H9 (cell line): ENCODE measurements around the gene TMIE. TPM values are rescaled to one million over a fixed set of nuclear protein-coding genes. Genes with fewer than 3 reads are reported as not detected.

ENCODE experiments used
- DNase-seq: peaks from one replicate; pipeline ENCODE4 v3.0.0-alpha.2; 2017
- H2AFZ ChIP-seq: one replicate; pipeline ENCODE4 v1.6.1; 2013; ENCODE audit warnings: mild to moderate bottlenecking, low read length, control low read depth, moderate library complexity
- H2AK5ac ChIP-seq: 2 replicates; pipeline ENCODE4 v1.6.1; 2013; ENCODE audit warnings: low read length, control low read depth, mixed read lengths; ENCODE audit not compliant: insufficient read length
- H2BK120ac ChIP-seq: one replicate; pipeline ENCODE4 v1.6.1; 2013; ENCODE audit warnings: low read depth, mild to moderate bottlenecking, low read length, control low read depth, inconsistent platforms; ENCODE audit not compliant: poor library complexity, severe bottlenecking
- H2BK12ac ChIP-seq: 2 replicates; pipeline ENCODE4 v1.6.1; 2013; ENCODE audit warnings: low read length, control low read depth, mixed read lengths, low read depth; ENCODE audit not compliant: insufficient read length
- H2BK15ac ChIP-seq: 2 replicates; pipeline ENCODE4 v1.6.1; 2013; ENCODE audit warnings: low read depth, low read length, control low read depth
- H2BK20ac ChIP-seq: one replicate; pipeline ENCODE4 v1.6.1; 2013; ENCODE audit warnings: low read depth, mild to moderate bottlenecking, low read length, control low read depth, inconsistent platforms; ENCODE audit not compliant: poor library complexity, severe bottlenecking
- H2BK5ac ChIP-seq: 2 replicates; pipeline ENCODE4 v1.6.1; 2013; ENCODE audit warnings: low read length, control low read depth, mixed read lengths; ENCODE audit not compliant: insufficient read length
- H3K14ac ChIP-seq: 2 replicates; pipeline ENCODE4 v1.6.1; 2013; ENCODE audit warnings: low read length, control low read depth; ENCODE audit not compliant: insufficient read depth
- H3K18ac ChIP-seq: 2 replicates; pipeline ENCODE4 v1.6.1; 2013; ENCODE audit warnings: low read depth, mild to moderate bottlenecking, mixed read lengths, low read length, control low read depth; ENCODE audit not compliant: insufficient read length
- H3K23ac ChIP-seq: 2 replicates; pipeline ENCODE4 v1.6.1; 2013; ENCODE audit warnings: low read length, control low read depth, mixed read lengths, low read depth; ENCODE audit not compliant: insufficient read length
- H3K23me2 ChIP-seq: 2 replicates; pipeline ENCODE4 v1.6.1; 2013; ENCODE audit warnings: low read depth, mild to moderate bottlenecking, mixed read lengths, low read length, control low read depth; ENCODE audit not compliant: insufficient read length, poor library complexity, severe bottlenecking
- H3K27ac ChIP-seq: 2 replicates; pipeline ENCODE4 v1.5.1; 2013; ENCODE audit warnings: low read length, control low read depth, mixed read lengths, low read depth; ENCODE audit not compliant: insufficient read length
- H3K27me3 ChIP-seq: 2 replicates; pipeline ENCODE4 v1.6.1; 2013; ENCODE audit warnings: low read length, control low read depth, inconsistent platforms; ENCODE audit not compliant: insufficient read depth
- H3K4ac ChIP-seq: 2 replicates; pipeline ENCODE4 v1.6.1; 2013; ENCODE audit warnings: low read depth, mild to moderate bottlenecking, control low read depth, inconsistent platforms, low read length, moderate library complexity
- H3K4me1 ChIP-seq: 2 replicates; pipeline ENCODE4 v1.6.1; 2013; ENCODE audit warnings: low read length, control low read depth, inconsistent platforms; ENCODE audit not compliant: insufficient read depth
- H3K4me2 ChIP-seq: 2 replicates; pipeline ENCODE4 v1.6.1; 2013; ENCODE audit warnings: low read length, control low read depth, mixed read lengths; ENCODE audit not compliant: insufficient read length, insufficient read depth
- H3K56ac ChIP-seq: 2 replicates; pipeline ENCODE4 v1.6.1; 2013; ENCODE audit warnings: low read depth, mild to moderate bottlenecking, mixed read lengths, low read length, control low read depth; ENCODE audit not compliant: insufficient read length
- H3K79me1 ChIP-seq: 2 replicates; pipeline ENCODE4 v1.6.1; 2013; ENCODE audit warnings: low read depth, mild to moderate bottlenecking, moderate library complexity, low read length, control low read depth, inconsistent platforms; ENCODE audit not compliant: insufficient read depth, poor library complexity, severe bottlenecking
- H3K79me2 ChIP-seq: 2 replicates; pipeline ENCODE4 v1.6.1; 2013; ENCODE audit warnings: low read length, control low read depth, inconsistent platforms; ENCODE audit not compliant: insufficient read depth
- H3K9ac ChIP-seq: 2 replicates; pipeline ENCODE4 v1.6.1; 2013; ENCODE audit warnings: low read length, control low read depth, mixed read lengths; ENCODE audit not compliant: insufficient read length; ENCODE audit errors: extremely low read depth
- H3K9me3 ChIP-seq: one replicate; pipeline ENCODE4 v1.6.1; 2013; ENCODE audit warnings: low read depth, low read length, inconsistent platforms; ENCODE audit not compliant: control insufficient read depth
- H3T11ph ChIP-seq: one replicate; pipeline ENCODE4 v1.6.1; 2013; ENCODE audit warnings: mild to moderate bottlenecking, low read length, control low read depth, inconsistent platforms
- H4K20me1 ChIP-seq: one replicate; pipeline ENCODE4 v1.6.1; 2013; ENCODE audit not compliant: control insufficient read depth, insufficient read length, insufficient read depth
- H4K5ac ChIP-seq: 2 replicates; pipeline ENCODE4 v1.6.1; 2013; ENCODE audit warnings: low read depth, mild to moderate bottlenecking, mixed read lengths, low read length, control low read depth; ENCODE audit not compliant: insufficient read length
- H4K8ac ChIP-seq: replicated peaks from 2 replicates; pipeline ENCODE4 v1.6.1; 2013; ENCODE audit warnings: low read length, control low read depth, mixed read lengths, low read depth; ENCODE audit not compliant: insufficient read length
- H4K91ac ChIP-seq: 2 replicates; pipeline ENCODE4 v1.6.1; 2013; ENCODE audit warnings: low read depth, mild to moderate bottlenecking, moderate library complexity, mixed read lengths, low read length, control low read depth; ENCODE audit not compliant: insufficient read length
- H3K27ac Mint-ChIP-seq, 3 experiments: 2 replicates in 2 of 3; 3 replicates in 1 of 3; pipeline ENCODE4 v1.8.0; 2020 to 2021; ENCODE audit warnings: mixed read lengths in 3 of 3, mild to moderate bottlenecking in 1 of 3, moderate library complexity in 1 of 3
- H3K27me3 Mint-ChIP-seq: 2 replicates; pipeline ENCODE4 v1.8.0; 2021; ENCODE audit warnings: low read depth, mild to moderate bottlenecking, moderate library complexity, mixed read lengths
- H3K36me3 Mint-ChIP-seq, 3 experiments: 2 replicates in 2 of 3; 3 replicates in 1 of 3; pipeline ENCODE4 v1.8.0; 2020 to 2021; ENCODE audit warnings: low read depth in 3 of 3, mixed read lengths in 3 of 3; ENCODE audit not compliant: insufficient read depth in 1 of 3
- H3K4me1 Mint-ChIP-seq, 2 experiments: 2 replicates each; pipeline ENCODE4 v1.8.0; 2020; ENCODE audit warnings: mixed read lengths in 2 of 2
- H3K4me3 Mint-ChIP-seq, 2 experiments: 2 replicates in 1 of 2; 3 replicates in 1 of 2; pipeline ENCODE4 v1.8.0; 2020 to 2021; ENCODE audit warnings: mild to moderate bottlenecking in 2 of 2, mixed read lengths in 2 of 2, moderate library complexity in 1 of 2
- H3K9me3 Mint-ChIP-seq, 2 experiments: 2 replicates in 1 of 2; 3 replicates in 1 of 2; pipeline ENCODE4 v1.8.0; 2020; ENCODE audit warnings: mild to moderate bottlenecking in 2 of 2, mixed read lengths in 2 of 2, moderate library complexity in 1 of 2
- WGBS: extraction: QIAGEN DNeasy Blood & Tissue Kit; methylation state at CpG from one replicate; pipeline ENCODE4 v1.1.7; 2013; ENCODE audit warnings: missing lambda C conversion rate, low lambda C conversion rate, mixed read lengths; ENCODE audit not compliant: insufficient read length; ENCODE audit errors: extremely low coverage; 5-methylcytosine and 5-hydroxymethylcytosine counted together
- total RNA-seq: library from RNA; stranded (reverse); gene quantifications from 2 replicates; pipeline ENCODE4 v1.2.1, GENCODE V29; 2021
- TF ChIP-seq, protein P1 (sequence below): fragments of 200-600 bp; sonication (generic); conservative IDR thresholded peaks from 3 replicates; pipeline ENCODE4 v1.8.0; 2021; ENCODE audit warnings: antibody characterized with exemption, mild to moderate bottlenecking

The TMIE gene
- total RNA-seq, 1 experiment from 2014 or later = 0.63 TPM

DNA sequence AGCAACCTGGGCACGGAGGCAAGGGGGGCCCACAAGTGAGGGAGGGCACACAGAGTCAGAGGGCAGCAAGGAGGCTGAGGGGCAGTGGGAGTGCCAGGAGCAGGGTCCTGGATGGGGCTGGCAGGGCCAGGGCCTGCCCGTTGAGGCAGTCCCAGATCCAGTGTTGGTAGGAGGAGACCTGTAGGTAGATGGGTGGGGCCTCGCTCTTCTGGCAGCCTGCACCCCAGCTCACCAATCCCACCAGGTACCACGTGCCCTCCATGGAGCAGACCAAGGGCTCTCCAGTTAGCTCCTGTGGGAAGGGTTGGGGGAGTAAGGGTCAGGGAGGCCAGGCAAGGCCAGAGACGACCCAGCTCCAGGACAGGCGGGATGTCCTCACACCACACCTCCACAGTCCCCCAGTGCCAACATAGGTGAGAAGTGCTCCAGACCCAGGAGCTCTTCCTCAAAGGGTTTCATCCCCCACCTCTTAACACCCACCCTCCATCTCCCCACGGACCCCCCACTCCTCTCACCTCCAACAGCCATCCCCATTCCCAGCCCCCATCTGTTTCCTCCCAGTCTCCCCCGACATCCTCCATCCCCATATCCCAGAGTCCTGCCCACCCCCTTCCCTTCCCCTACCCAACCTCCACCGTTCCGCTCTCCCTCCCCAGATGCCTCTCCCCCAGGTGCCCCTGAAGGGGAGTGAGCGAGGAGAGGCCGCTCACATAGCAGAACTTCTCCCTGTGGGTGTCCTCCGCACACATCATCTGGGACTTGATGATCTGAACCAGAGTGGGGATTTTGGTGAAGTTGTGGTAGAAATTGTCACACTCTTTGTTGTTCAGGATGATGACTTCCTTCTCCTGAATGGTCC, 11.2 kb downstream of the TMIE start:
- Histone ChIP-seq H3K18ac (no peak overlapping the region), H2BK15ac (no peak overlapping the region), H2BK120ac (no peak overlapping the region), H2BK5ac (no peak overlapping the region), H4K20me1 (no peaks in the 10 kb centered on the region), H3K79me1 (no peaks in the 10 kb centered on the region), H4K8ac (no peak overlapping the region), H2BK12ac (no peak overlapping the region), H3K14ac (no peak overlapping the region; the same call in 1 of the 2 replicates), H3K4me2 (no peak overlapping the region), H3K23me2 (no peaks in the 10 kb centered on the region), H3K27ac (no peak overlapping the region), H3K4ac (no peak overlapping the region), H2BK20ac (no peak overlapping the region), H3K4me1 (no peaks in the 10 kb centered on the region), H3K9me3 (no peaks in the 10 kb centered on the region), H3K9ac (no peak overlapping the region), H2AFZ (no peak overlapping the region), H3K27me3 (no peaks in the 10 kb centered on the region), H3T11ph (no peak overlapping the region), H2AK5ac (no peak overlapping the region), H4K91ac (no peak overlapping the region), H4K5ac (no peak overlapping the region), H3K56ac (no peak overlapping the region), H3K79me2 (no peaks in the 10 kb centered on the region), H3K23ac (no peak overlapping the region)
- WGBS = no CpG with 5 or more reads among the region's 13 CpGs
- H3K4me1 Mint-ChIP-seq = no peaks in the 10 kb centered on the region
- TF ChIP-seq, protein P1, sequence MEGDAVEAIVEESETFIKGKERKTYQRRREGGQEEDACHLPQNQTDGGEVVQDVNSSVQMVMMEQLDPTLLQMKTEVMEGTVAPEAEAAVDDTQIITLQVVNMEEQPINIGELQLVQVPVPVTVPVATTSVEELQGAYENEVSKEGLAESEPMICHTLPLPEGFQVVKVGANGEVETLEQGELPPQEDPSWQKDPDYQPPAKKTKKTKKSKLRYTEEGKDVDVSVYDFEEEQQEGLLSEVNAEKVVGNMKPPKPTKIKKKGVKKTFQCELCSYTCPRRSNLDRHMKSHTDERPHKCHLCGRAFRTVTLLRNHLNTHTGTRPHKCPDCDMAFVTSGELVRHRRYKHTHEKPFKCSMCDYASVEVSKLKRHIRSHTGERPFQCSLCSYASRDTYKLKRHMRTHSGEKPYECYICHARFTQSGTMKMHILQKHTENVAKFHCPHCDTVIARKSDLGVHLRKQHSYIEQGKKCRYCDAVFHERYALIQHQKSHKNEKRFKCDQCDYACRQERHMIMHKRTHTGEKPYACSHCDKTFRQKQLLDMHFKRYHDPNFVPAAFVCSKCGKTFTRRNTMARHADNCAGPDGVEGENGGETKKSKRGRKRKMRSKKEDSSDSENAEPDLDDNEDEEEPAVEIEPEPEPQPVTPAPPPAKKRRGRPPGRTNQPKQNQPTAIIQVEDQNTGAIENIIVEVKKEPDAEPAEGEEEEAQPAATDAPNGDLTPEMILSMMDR = no peak
- H3K9me3 Mint-ChIP-seq = no peaks in the 10 kb centered on the region
- no peaks in the 10 kb centered on the region for H3K36me3 Mint-ChIP-seq
- H3K27me3 Mint-ChIP-seq = peaks cover 2% of the 10 kb centered on the region
- DNase-seq = no peak
- peak overlapping the region in 1 of 3 experiments; percentile 92; a peak in 1 of 7 replicates for H3K27ac Mint-ChIP-seq
- H3K4me3 Mint-ChIP-seq = no peak overlapping the region; a peak in 1 of 5 replicates
